ENCODE results near the gene NFYA. TPM values are rescaled to one million over a fixed set of nuclear protein-coding genes. Genes with fewer than 3 reads are reported as not detected.
A peak's percentile ranks its signal among the peaks of the same experiment; 100 is the strongest.
"Not testable (repeated sequence)": the region's sequence is repeated elsewhere in the genome, so short reads cannot be mapped to it uniquely, and the experiment has no call there.

NFYA gene
- total RNA-seq, 3 donors from 2014 or later: 28.6 to 33.4 (median 29.8) TPM

- intact Hi-C loops (cut with DNase I; ENCODE audit: low total_unique reads): no loop called here
- peak in 1 of 3 donors; percentile 12 for TF ChIP-seq CTCF (IDR thresholded peaks at IDR 0.05)
- no peak for TF ChIP-seq POLR2AphosphoS5 (IDR thresholded peaks at IDR 0.05)
- Histone ChIP-seq H3K4me1 (no peaks in the 10 kb centered on the region), H3K9me3 (no peaks in the 10 kb centered on the region), H3K4me3 (no peak overlapping the region), H3K27me3 (no peaks in the 10 kb centered on the region), H3K27ac (peak overlapping the region; percentile 29 to 45), H3K36me3 (peaks cover 5% of the 10 kb centered on the region)
- DNase-seq (ENCODE audit: low spot score in 2 of 2): no peak
Measured at GRCh38 chr6:41097467-41098090, 24.8 kb downstream of the NFYA start.

DNA sequence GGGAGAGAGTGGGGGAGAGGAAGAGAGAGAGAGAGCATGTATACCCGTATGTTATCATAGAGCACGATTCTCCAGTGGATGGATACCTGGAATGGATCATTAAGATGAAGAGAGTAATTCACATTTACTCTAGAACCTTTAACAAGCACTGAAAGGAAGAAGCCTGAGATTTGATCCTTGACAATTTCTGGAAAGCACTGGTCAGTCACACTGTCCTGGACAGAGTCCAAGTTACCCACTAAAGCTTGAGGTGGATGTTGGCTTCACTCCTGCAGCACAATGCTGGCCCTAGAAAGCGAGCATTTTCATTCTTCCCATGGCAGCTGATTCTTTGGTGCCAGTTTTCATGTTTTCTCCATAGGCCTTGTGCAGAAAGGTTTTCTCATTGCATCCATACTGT is 25.6 kb downstream of the NFYA start:
- H3K27ac ChIP-seq: peak overlapping the region; percentile 29 to 45
- TF ChIP-seq POLR2AphosphoS5 (IDR thresholded peaks at IDR 0.05) (no peak), POLR2A (IDR thresholded peaks at IDR 0.05) (no peak), CTCF (IDR thresholded peaks at IDR 0.05) (no peak)

GRCh38 chr6:41100871-41101287 is 28.1 kb downstream of the NFYA start:
- DNase-seq (ENCODE audit: low spot score in 2 of 2): no peak
- TF ChIP-seq CTCF (IDR thresholded peaks at IDR 0.05) (no peak), POLR2A (IDR thresholded peaks at IDR 0.05) (no peak), POLR2AphosphoS5 (IDR thresholded peaks at IDR 0.05) (no peak)
- no peaks in the 10 kb centered on the region for H3K27me3 ChIP-seq
- intact Hi-C loops (cut with DNase I; ENCODE audit: low total_unique reads): no loop called here
- H3K27ac ChIP-seq: no peak overlapping the region
- no peaks in the 10 kb centered on the region for H3K4me1 ChIP-seq
- H3K36me3 ChIP-seq: no peaks in the 10 kb centered on the region
- H3K9me3 ChIP-seq: no peaks in the 10 kb centered on the region
- H3K4me3 ChIP-seq: no peak overlapping the region

More for the DNA sequence above, 25.6 kb downstream of the NFYA start:
- Histone ChIP-seq H3K4me3 (no peak overlapping the region), H3K27me3 (no peaks in the 10 kb centered on the region), H3K9me3 (no peaks in the 10 kb centered on the region), H3K4me1 (no peaks in the 10 kb centered on the region), H3K36me3 (peaks cover 5% of the 10 kb centered on the region)
- no peak for DNase-seq (ENCODE audit: low spot score in 2 of 2)
- intact Hi-C loops (cut with DNase I; ENCODE audit: low total_unique reads): no loop called here

DNA sequence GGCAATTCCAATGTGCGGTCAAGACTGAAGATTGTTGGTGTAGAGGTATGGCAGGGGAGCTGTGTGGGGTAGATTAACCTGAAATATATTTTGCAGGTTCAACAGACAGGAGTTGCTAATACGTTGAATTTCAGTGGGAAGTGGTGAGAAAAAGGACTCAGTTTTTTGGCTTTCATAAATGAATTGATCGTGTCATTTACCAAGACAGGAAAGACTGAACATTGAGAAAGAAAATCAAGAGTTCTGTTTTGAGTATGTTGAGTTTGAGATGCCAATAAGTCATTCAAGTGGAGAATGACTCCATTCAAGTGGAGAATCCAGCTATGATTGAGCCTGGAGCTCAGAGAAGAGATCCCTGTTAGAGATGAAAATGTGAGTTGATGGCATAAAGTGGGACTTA is 31.1 kb downstream of the NFYA start:
- Histone ChIP-seq H3K27me3 (no peaks in the 10 kb centered on the region), H3K4me3 (no peak overlapping the region), H3K27ac (no peak overlapping the region), H3K36me3 (no peaks in the 10 kb centered on the region), H3K4me1 (no peaks in the 10 kb centered on the region), H3K9me3 (no peaks in the 10 kb centered on the region)
- TF ChIP-seq CTCF (IDR thresholded peaks at IDR 0.05) (no peak), POLR2AphosphoS5 (IDR thresholded peaks at IDR 0.05) (no peak), POLR2A (IDR thresholded peaks at IDR 0.05) (no peak)
- no peak for DNase-seq (ENCODE audit: low spot score in 2 of 2)
- intact Hi-C loops (cut with DNase I; ENCODE audit: low total_unique reads): no loop called here

DNA sequence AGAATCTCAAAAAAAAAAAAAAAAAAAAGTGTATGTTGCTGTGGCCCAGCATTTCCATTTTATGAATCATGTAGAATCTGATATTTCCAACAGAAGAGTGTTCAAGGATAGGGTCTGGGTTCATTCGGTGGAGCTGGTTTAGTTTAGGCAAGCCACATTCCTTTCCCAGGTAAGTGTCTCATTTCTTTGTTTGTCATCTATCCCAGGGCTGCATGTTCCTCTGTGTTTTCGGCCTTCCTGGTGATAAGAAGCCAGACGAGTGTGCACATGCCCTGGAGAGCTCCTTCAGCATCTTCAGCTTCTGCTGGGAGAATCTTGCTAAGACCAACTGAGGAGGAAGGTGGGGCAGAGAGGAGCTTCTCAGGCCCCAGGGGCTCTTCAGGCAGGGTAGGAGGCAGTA is 38.2 kb downstream of the NFYA start:
- intact Hi-C loops (cut with DNase I; ENCODE audit: low total_unique reads): no loop called here
- no peaks in the 10 kb centered on the region for H3K9me3 ChIP-seq
- no peaks in the 10 kb centered on the region for H3K27me3 ChIP-seq
- DNase-seq (ENCODE audit: low spot score in 2 of 2): no peak
- no peaks in the 10 kb centered on the region for H3K4me1 ChIP-seq
- H3K27ac ChIP-seq: no peak overlapping the region
- TF ChIP-seq POLR2A (IDR thresholded peaks at IDR 0.05) (no peak), CTCF (IDR thresholded peaks at IDR 0.05) (no peak), POLR2AphosphoS5 (IDR thresholded peaks at IDR 0.05) (no peak)
- H3K4me3 ChIP-seq: no peak overlapping the region
- H3K36me3 ChIP-seq: no peaks in the 10 kb centered on the region

GRCh38 chr6:41115027-41115426 is 42.3 kb downstream of the NFYA start:
- H3K27me3 ChIP-seq; H3K27ac ChIP-seq; H3K4me3 ChIP-seq; H3K4me1 ChIP-seq; H3K36me3 ChIP-seq; intact Hi-C loops (cut with DNase I; ENCODE audit: low total_unique reads); DNase-seq (ENCODE audit: low spot score in 2 of 2); H3K9me3 ChIP-seq: not testable (repeated sequence)
